ENCODE results near the gene CDH7.

Gene CDH7

DNA sequence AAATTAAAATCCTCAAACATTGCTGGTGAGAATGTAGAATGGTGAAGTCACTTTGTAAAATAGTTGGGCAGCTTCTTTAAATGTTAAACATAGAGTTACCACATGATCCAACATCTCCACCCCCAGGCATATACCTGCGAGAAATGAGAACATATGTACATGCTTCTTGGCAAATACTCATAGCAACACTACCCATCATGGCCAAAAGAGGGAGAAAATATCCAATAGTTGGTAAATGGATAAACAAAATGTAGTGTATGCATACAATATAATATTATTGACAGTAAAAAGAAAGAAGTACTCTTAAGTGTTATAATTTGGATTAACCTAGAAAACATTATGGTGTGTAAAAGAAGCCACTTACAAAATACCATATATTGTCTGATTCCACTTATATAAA lies 185.9 kb downstream of the CDH7 start:
- Histone ChIP-seq H3K9me3 (ENCODE audit: insufficient read depth, low read depth, low read length) (no peaks in the 10 kb centered on the region), H3K79me2 (ENCODE audit: insufficient read depth, low read length) (no peaks in the 10 kb centered on the region), H3F3A (ENCODE audit: low read depth) (no peaks in the 10 kb centered on the region; the same call in 1 of the 2 replicates), H3K36me3 (ENCODE audit: insufficient read depth, low read length) (no peaks in the 10 kb centered on the region), H3K4me3 (ENCODE audit: low read length, poor library complexity, severe bottlenecking) (no peak overlapping the region), H3K9ac (ENCODE audit: low read depth, low read length, poor library complexity, severe bottlenecking) (no peak overlapping the region), H3K9me2 (replicated peaks; ENCODE audit: low read depth, low read length) (no peaks in the 10 kb centered on the region), H3K4me2 (ENCODE audit: low read depth, low read length, poor library complexity, severe bottlenecking) (no peak overlapping the region), H2AFZ (ENCODE audit: low read length) (no peak overlapping the region), H3K27me3 (ENCODE audit: insufficient read depth, low read length, poor library complexity, severe bottlenecking) (no peaks in the 10 kb centered on the region), H3K4me1 (ENCODE audit: insufficient read depth, low read length, poor library complexity, severe bottlenecking) (no peaks in the 10 kb centered on the region), H4K20me1 (ENCODE audit: insufficient read depth, low read length, poor library complexity, severe bottlenecking) (no peaks in the 10 kb centered on the region)
- no peak for TF ChIP-seq EZH2phosphoT487 (IDR thresholded peaks at IDR 0.05; ENCODE audit: borderline replicate concordance)
- TF ChIP-seq, protein P1, sequence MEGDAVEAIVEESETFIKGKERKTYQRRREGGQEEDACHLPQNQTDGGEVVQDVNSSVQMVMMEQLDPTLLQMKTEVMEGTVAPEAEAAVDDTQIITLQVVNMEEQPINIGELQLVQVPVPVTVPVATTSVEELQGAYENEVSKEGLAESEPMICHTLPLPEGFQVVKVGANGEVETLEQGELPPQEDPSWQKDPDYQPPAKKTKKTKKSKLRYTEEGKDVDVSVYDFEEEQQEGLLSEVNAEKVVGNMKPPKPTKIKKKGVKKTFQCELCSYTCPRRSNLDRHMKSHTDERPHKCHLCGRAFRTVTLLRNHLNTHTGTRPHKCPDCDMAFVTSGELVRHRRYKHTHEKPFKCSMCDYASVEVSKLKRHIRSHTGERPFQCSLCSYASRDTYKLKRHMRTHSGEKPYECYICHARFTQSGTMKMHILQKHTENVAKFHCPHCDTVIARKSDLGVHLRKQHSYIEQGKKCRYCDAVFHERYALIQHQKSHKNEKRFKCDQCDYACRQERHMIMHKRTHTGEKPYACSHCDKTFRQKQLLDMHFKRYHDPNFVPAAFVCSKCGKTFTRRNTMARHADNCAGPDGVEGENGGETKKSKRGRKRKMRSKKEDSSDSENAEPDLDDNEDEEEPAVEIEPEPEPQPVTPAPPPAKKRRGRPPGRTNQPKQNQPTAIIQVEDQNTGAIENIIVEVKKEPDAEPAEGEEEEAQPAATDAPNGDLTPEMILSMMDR (conservative IDR thresholded peaks at IDR 0.05; ENCODE audit: low read length): 0 out of 2 replicates have a peak, but pooled peaks have one; percentile 16

DNA sequence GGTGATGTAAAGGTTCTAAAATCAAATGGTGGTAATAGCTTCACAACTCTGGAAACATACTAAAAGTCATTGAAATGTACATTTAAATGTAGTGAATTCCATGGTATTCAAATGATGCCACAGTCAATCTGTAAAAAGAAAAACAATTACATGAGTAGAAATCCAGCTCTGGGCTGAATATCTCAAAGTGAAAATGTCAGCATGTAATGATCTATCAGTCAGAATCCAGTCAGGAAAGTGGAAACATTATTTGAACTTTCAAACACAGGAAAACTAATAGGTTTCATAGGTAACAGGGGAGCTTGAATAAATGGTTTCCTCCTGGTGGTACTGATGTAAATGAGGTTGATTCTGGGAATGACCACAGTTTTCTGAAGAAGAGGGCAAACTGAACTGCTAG lies 186.4 kb downstream of the CDH7 start:
- no peak for TF ChIP-seq EZH2phosphoT487 (IDR thresholded peaks at IDR 0.05; ENCODE audit: borderline replicate concordance)
- TF ChIP-seq, protein P1 (conservative IDR thresholded peaks at IDR 0.05; ENCODE audit: low read length): no peak
- H3K4me3 ChIP-seq (ENCODE audit: low read length, poor library complexity, severe bottlenecking): no peak overlapping the region
- H3K9me3 ChIP-seq (ENCODE audit: insufficient read depth, low read depth, low read length): no peaks in the 10 kb centered on the region
- H4K20me1 ChIP-seq (ENCODE audit: insufficient read depth, low read length, poor library complexity, severe bottlenecking): no peaks in the 10 kb centered on the region
- no peaks in the 10 kb centered on the region; the same call in 1 of the 2 replicates for H3F3A ChIP-seq (ENCODE audit: low read depth)
- H3K79me2 ChIP-seq (ENCODE audit: insufficient read depth, low read length): no peaks in the 10 kb centered on the region
- no peak overlapping the region for H3K9ac ChIP-seq (ENCODE audit: low read depth, low read length, poor library complexity, severe bottlenecking)
- H3K27me3 ChIP-seq (ENCODE audit: insufficient read depth, low read length, poor library complexity, severe bottlenecking): no peaks in the 10 kb centered on the region
- H3K4me1 ChIP-seq (ENCODE audit: insufficient read depth, low read length, poor library complexity, severe bottlenecking): no peaks in the 10 kb centered on the region
- no peak overlapping the region for H3K4me2 ChIP-seq (ENCODE audit: low read depth, low read length, poor library complexity, severe bottlenecking)
- H3K9me2 ChIP-seq (replicated peaks; ENCODE audit: low read depth, low read length): no peaks in the 10 kb centered on the region
- no peaks in the 10 kb centered on the region for H3K36me3 ChIP-seq (ENCODE audit: insufficient read depth, low read length)
- H2AFZ ChIP-seq (ENCODE audit: low read length): 0 out of 2 replicates have a peak overlapping the region, but pooled peaks have one; percentile 4

- no peaks in the 10 kb centered on the region for H3K27me3 ChIP-seq (ENCODE audit: insufficient read depth, low read length, poor library complexity, severe bottlenecking)
- H3F3A ChIP-seq (ENCODE audit: low read depth): no peaks in the 10 kb centered on the region; the same call in 1 of the 2 replicates
- no peak overlapping the region for H3K9ac ChIP-seq (ENCODE audit: low read depth, low read length, poor library complexity, severe bottlenecking)
- H3K36me3 ChIP-seq (ENCODE audit: insufficient read depth, low read length): no peaks in the 10 kb centered on the region
- H2AFZ ChIP-seq (ENCODE audit: low read length): no peak overlapping the region
- H3K9me3 ChIP-seq (ENCODE audit: insufficient read depth, low read depth, low read length): no peaks in the 10 kb centered on the region
- no peaks in the 10 kb centered on the region for H4K20me1 ChIP-seq (ENCODE audit: insufficient read depth, low read length, poor library complexity, severe bottlenecking)
- no peaks in the 10 kb centered on the region for H3K4me1 ChIP-seq (ENCODE audit: insufficient read depth, low read length, poor library complexity, severe bottlenecking)
- TF ChIP-seq, protein P1 (conservative IDR thresholded peaks at IDR 0.05; ENCODE audit: low read length): peak; percentile 62
- no peak for TF ChIP-seq EZH2phosphoT487 (IDR thresholded peaks at IDR 0.05; ENCODE audit: borderline replicate concordance)
- no peak overlapping the region for H3K4me3 ChIP-seq (ENCODE audit: low read length, poor library complexity, severe bottlenecking)
- no peak overlapping the region for H3K4me2 ChIP-seq (ENCODE audit: low read depth, low read length, poor library complexity, severe bottlenecking)
- no peaks in the 10 kb centered on the region for H3K9me2 ChIP-seq (replicated peaks; ENCODE audit: low read depth, low read length)
- no peaks in the 10 kb centered on the region for H3K79me2 ChIP-seq (ENCODE audit: insufficient read depth, low read length)
Measured at GRCh38 chr18:65938592-65939372, 188.0 kb downstream of the CDH7 start.

Data from Loucy (cell line).